Fibroblast of mammary gland (primary cell): ENCODE data around the gene TECTA.

Source experiments
- DNase-seq: peaks from one replicate; pipeline ENCODE4 v3.0.0-alpha.2; 2010; ENCODE audit warnings: low read depth
- H3K4me3 ChIP-seq: 2 replicates; pipeline ENCODE4 v1.5.1; 2011; ENCODE audit warnings: low read depth, mild to moderate bottlenecking, low read length, moderate library complexity; ENCODE audit not compliant: control insufficient read depth
- TF ChIP-seq, protein P1 (sequence below): conservative IDR thresholded peaks from 2 replicates; pipeline ENCODE4 v1.5.1; 2011; ENCODE audit warnings: low read depth, low read length, inconsistent platforms; ENCODE audit not compliant: control insufficient read depth, insufficient read depth

The TECTA gene

DNA sequence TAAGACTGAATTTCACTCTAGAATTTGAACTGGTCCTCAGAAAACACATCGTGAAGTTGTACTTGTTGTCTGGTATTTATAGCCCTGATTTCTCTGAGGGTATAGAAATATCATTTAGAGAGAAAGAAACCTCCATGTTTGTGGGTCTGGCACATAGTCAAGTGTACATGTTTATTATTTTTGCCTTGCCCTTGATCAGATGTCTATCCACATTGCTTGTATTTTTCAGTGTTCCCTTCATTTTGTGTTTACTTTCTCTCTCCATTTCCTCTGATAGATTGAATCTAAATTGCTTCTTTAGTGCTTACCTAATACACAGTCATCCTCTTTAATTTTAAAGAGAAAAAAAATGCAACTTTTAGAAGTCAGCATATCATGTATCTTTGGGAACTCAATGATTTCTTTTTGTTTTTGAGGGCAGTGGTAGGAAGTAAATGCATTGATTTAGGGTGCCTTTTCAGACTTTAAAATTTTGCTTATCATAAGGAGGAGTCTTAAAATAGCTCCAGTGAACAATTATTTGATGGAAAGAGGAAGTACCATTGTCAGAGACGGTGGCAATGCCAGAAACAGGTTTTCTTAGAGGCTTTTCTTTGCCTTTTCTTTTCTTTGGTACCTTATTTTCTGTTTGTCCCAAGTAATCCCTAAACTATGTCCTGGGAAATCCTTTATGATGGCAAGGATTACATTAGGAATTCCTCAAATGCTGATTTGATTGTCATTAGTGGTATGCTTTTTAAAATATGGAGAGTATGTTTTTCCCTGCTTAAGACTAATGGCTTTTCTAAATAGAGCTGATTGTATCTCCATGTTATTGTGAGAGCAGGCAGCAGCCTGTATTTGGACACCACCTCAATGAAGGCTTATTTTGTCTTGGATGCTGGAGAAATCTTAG lies 29.8 kb upstream of the TECTA start:
- no peak for DNase-seq
- no peak overlapping the region for H3K4me3 ChIP-seq
- TF ChIP-seq, protein P1, sequence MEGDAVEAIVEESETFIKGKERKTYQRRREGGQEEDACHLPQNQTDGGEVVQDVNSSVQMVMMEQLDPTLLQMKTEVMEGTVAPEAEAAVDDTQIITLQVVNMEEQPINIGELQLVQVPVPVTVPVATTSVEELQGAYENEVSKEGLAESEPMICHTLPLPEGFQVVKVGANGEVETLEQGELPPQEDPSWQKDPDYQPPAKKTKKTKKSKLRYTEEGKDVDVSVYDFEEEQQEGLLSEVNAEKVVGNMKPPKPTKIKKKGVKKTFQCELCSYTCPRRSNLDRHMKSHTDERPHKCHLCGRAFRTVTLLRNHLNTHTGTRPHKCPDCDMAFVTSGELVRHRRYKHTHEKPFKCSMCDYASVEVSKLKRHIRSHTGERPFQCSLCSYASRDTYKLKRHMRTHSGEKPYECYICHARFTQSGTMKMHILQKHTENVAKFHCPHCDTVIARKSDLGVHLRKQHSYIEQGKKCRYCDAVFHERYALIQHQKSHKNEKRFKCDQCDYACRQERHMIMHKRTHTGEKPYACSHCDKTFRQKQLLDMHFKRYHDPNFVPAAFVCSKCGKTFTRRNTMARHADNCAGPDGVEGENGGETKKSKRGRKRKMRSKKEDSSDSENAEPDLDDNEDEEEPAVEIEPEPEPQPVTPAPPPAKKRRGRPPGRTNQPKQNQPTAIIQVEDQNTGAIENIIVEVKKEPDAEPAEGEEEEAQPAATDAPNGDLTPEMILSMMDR = no peak

DNA sequence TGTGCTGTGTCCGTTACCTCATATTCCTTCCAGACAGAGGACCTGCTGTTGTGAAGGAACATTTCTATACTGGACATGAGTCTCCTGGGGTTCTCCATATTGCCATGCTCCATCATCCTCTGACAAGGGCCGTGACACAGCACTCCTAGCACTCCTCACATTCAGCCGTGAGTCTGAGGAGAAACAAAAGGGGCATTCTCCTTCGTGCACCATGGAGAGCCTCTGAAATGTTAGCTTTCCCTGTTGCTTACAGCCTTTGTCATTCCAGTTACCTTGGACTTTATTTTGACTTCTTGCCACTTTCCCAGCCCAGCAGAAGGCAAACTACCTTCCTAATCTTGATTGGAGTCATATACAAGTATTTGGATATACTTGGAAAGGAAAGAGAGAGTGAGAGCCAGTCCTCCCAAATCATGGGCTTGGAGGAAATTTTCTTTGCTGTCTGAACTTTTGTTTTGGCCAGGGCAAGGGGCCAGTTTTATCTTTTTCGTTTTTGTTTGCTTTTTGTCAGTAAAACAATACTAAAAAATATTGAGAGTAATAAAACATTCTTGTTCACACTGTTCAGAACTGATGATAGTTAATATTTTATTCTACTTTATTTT lies 29.1 kb upstream of the TECTA start:
- DNase-seq = no peak
- no peak overlapping the region for H3K4me3 ChIP-seq
- TF ChIP-seq, protein P1 = no peak

DNA sequence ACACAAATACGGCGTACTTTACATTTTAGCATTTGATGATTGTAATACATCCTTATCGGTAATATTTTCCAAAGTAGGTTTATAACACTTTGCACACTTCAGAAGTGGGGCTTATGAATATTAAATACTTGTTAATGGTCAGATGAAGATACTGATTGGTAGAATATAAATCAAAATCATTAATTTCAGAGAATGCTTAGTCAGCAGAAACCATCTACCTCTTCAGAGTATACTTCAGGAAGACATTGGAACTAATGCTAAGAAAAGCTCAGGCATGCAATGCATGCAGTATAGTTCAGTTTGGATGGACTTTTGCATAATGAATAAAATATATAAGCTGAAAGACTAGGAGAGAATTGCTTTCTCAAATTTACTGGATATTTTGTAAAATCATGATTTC lies 19.7 kb upstream of the TECTA start:
- H3K4me3 ChIP-seq = no peak overlapping the region
- TF ChIP-seq, protein P1 = no peak
- no peak for DNase-seq

DNA sequence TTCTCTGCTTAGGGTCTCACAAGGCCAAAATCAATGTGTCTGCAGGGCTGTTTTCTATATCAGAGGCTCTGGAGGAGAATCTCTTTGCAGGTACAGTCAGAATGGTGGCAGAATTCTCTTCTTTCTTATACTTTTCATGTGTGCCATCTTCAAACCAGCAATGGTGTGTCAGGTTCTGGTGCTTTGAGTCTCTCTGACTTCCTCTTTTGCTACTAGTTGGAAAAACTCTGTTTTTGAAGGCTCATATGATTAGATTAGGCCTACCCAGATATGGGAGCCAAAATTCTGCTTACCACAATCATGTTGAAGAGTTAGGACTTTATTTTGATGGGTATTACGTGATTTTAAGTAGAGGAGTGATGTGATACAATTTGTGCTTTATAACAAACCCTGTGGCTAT lies 18.8 kb upstream of the TECTA start:
- DNase-seq = no peak
- H3K4me3 ChIP-seq = no peak overlapping the region
- TF ChIP-seq, protein P1 = no peak

DNA sequence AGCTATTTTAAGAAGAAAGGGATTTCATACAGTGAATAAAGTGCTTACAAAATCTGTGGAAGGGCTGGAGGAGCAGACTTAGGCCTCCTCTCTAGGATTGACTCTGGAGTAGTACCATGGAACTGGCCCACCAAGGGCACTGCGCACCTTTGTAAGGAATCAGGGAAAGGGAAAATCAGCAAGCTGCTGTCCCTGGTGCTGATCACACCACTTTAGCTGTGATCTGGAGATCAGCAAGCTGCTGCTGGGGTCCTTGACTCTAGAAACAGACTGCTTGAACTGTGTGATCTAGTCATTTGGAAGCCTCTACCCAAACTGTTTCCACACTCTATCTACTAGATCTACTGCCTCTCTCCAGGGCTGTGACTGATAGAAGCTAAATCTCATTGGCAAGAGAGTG lies 18.4 kb upstream of the TECTA start:
- no peak overlapping the region for H3K4me3 ChIP-seq
- no peak for DNase-seq
- TF ChIP-seq, protein P1 = no peak

DNA sequence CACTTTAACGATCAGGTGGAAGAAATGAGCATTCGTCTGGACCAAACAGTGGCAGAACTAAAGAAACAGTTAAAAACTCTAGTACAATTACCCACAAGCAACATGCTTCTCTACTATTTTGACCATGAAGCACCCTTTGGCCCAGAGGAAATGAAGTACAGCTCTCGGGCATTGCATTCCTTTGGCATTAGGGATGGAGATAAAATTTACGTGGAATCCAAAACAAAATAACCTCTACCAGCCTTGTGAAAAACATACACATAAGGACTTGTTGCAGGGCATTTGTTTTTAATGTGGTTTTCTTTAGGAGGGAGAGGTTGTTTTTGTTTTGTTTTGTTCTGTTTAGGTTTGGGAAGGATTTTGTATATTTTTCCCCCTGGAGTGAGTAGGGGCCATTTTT lies 14.2 kb upstream of the TECTA start:
- TF ChIP-seq, protein P1 = no peak
- DNase-seq = no peak
- H3K4me3 ChIP-seq = no peak overlapping the region
